Lower leg skin (tissue), 3 donors: ENCODE results near the gene DSC1.

Experiments
- CTCF ChIP-seq, 3 donors: fragments of 450-650 bp; IDR thresholded peaks; one replicate each; pipeline ENCODE4 v1.5.1; 2016; ENCODE audit warnings: antibody characterized with exemption in 3 of 3, mild to moderate bottlenecking in 3 of 3, moderate library complexity in 2 of 3
- POLR2A ChIP-seq, 2 donors: fragments of 450-650 bp; IDR thresholded peaks; one replicate each; pipeline ENCODE4 v1.6.1; 2016 to 2017; ENCODE audit warnings: antibody characterized with exemption in 2 of 2, mild to moderate bottlenecking in 1 of 2, moderate library complexity in 1 of 2

- no peak for TF ChIP-seq CTCF (IDR thresholded peaks at IDR 0.05)
- TF ChIP-seq POLR2A (IDR thresholded peaks at IDR 0.05), result no peak
Measured at GRCh38 chr18:31203794-31204148, 41.1 kb upstream of the DSC1 start.
